SH-SY5Y (cell line): Measurements from ENCODE around the gene RFC3.

ENCODE experiments used
- GATA2 ChIP-seq: IDR thresholded peaks from 2 replicates; pipeline ENCODE4 v1.6.1; 2011; ENCODE audit warnings: mild to moderate bottlenecking, low read depth, low read length
- GATA3 ChIP-seq: IDR thresholded peaks from 2 replicates; pipeline ENCODE4 v1.6.1; 2011; ENCODE audit warnings: low read depth, mild to moderate bottlenecking, low read length, moderate library complexity

DNA sequence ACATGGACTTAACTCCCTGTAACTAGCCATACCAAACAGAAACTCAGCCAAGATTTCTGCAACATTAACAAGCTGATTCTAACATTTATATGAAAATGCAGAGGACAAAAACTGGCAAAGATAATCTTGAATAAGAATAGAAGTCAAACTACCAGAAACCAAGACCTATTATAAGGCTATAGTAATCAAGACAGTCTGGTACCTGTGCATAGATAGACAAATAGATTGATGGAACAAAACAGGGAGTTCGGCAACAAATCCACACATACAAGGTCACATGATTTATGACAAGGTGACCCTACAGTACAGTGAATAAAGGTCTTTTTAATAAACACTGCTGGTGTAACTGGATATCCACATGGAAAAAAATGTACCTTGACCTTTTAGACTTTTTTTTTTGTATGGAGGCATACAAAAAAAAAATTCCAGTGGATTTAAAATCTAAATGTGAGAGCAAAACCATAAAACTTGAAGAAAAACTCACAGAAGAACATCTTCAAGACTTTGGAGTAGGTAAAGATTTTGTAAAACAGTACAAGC is 2.9 kb upstream of the RFC3 start:
- TF ChIP-seq GATA2: no peak
- no peak for TF ChIP-seq GATA3
